Adipocyte (in vitro differentiated cells): Measurements from ENCODE around the gene KCNIP3.
"Not testable (repeated sequence)": the region's sequence is repeated elsewhere in the genome, so short reads cannot be mapped to it uniquely, and the experiment has no call there.

ENCODE experiments used
- DNase-seq: peaks from one replicate; pipeline ENCODE4 v3.0.0-alpha.2; 2015; ENCODE audit warnings: low read depth
- H3K27me3 ChIP-seq: replicated peaks from 2 replicates; pipeline ENCODE4 v1.7.0; 2013; ENCODE audit warnings: mild to moderate bottlenecking, low read length, moderate library complexity; ENCODE audit not compliant: control insufficient read depth, insufficient read depth
- H3K36me3 ChIP-seq: 2 replicates; pipeline ENCODE4 v1.7.0; 2013; ENCODE audit warnings: low read length, mild to moderate bottlenecking, moderate library complexity; ENCODE audit not compliant: control insufficient read depth, insufficient read depth, severe bottlenecking
- H3K4me1 ChIP-seq: 2 replicates; pipeline ENCODE4 v1.7.0; 2013; ENCODE audit warnings: mild to moderate bottlenecking, low read length, moderate library complexity; ENCODE audit not compliant: control insufficient read depth, insufficient read depth
- H3K4me3 ChIP-seq: 2 replicates; pipeline ENCODE4 v1.7.0; 2013; ENCODE audit warnings: mild to moderate bottlenecking, low read length, moderate library complexity
- H3K9ac ChIP-seq: 2 replicates; pipeline ENCODE4 v1.7.0; 2013; ENCODE audit warnings: mild to moderate bottlenecking, low read length, moderate library complexity
- H3K9me3 ChIP-seq: 2 replicates; pipeline ENCODE4 v1.7.0; 2013; ENCODE audit warnings: mild to moderate bottlenecking, low read length, moderate library complexity; ENCODE audit not compliant: control insufficient read depth

Gene KCNIP3

DNA sequence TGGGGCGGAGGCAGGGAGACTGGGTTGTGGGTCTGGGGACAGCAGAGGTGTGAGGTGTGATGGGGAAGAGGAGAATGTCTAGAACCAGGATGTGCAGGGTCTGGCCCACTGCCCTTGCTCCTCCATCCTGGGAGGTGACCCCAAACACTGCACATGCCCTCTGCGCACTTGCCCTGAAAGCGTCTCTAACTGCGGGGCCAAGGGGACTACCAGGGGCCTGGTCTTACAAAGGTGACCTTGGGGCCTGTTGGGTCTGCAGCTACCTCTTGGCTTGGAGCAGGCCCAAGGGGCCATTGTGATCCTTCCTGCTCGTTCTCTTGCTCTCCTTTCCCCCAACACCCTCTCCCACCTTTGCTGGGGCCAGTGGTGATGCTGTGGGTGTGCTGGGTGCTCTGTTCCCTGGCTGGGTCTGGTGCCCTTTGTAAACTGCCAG is 57.3 kb downstream of the KCNIP3 start:
- Histone ChIP-seq H3K4me3 (no peak overlapping the region), H3K27me3 (no peaks in the 10 kb centered on the region), H3K9me3 (no peaks in the 10 kb centered on the region), H3K9ac (no peak overlapping the region), H3K36me3 (no peaks in the 10 kb centered on the region), H3K4me1 (peaks cover 4% of the 10 kb centered on the region)
- no peak for DNase-seq

DNA sequence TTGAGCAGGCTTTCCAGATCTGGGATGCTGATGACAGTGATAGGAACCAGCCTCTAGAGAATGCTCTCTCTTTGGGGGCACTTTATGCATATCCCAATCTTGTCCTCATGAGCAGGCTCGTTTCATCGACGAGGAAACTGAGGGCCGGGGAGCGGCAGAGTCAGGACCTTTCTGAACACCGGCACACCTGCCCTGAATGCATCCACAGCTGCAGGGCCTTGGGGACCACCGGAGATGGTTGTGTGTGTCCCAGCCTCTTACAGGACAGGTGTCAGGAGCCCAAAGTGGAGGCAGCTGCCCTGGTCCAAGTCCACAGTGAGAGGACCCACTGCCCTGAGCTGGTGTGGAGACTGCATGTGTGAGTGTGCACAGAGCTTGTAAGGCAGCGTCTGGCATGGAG is 57.8 kb downstream of the KCNIP3 start:
- H3K36me3 ChIP-seq, result no peaks in the 10 kb centered on the region
- H3K27me3 ChIP-seq, result no peaks in the 10 kb centered on the region
- no peak for DNase-seq
- no peaks in the 10 kb centered on the region for H3K9me3 ChIP-seq
- peaks cover 5% of the 10 kb centered on the region for H3K4me1 ChIP-seq
- H3K9ac ChIP-seq, result no peak overlapping the region
- no peak overlapping the region for H3K4me3 ChIP-seq

DNA sequence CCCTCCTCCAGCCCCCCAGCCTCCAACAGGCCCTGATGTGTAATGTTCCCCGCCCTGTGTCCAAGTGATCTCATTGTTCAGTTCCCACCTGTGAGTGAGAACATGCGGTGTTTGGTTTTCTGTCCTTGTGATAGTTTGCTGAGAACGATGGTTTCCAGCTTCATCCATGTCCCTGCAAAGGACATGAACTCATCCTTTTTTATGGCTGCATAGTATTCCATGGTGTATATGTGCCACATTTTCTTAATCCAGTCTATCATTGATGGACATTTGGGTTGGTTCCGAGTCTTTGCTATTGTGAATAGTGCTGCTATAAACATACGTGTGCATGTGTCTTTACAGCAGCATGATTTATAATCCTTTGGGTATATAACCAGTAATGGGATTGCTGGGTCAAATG is 58.3 kb downstream of the KCNIP3 start:
- not testable (repeated sequence) for H3K4me1 ChIP-seq, H3K9me3 ChIP-seq, DNase-seq, H3K4me3 ChIP-seq, H3K27me3 ChIP-seq, H3K36me3 ChIP-seq, H3K9ac ChIP-seq

DNA sequence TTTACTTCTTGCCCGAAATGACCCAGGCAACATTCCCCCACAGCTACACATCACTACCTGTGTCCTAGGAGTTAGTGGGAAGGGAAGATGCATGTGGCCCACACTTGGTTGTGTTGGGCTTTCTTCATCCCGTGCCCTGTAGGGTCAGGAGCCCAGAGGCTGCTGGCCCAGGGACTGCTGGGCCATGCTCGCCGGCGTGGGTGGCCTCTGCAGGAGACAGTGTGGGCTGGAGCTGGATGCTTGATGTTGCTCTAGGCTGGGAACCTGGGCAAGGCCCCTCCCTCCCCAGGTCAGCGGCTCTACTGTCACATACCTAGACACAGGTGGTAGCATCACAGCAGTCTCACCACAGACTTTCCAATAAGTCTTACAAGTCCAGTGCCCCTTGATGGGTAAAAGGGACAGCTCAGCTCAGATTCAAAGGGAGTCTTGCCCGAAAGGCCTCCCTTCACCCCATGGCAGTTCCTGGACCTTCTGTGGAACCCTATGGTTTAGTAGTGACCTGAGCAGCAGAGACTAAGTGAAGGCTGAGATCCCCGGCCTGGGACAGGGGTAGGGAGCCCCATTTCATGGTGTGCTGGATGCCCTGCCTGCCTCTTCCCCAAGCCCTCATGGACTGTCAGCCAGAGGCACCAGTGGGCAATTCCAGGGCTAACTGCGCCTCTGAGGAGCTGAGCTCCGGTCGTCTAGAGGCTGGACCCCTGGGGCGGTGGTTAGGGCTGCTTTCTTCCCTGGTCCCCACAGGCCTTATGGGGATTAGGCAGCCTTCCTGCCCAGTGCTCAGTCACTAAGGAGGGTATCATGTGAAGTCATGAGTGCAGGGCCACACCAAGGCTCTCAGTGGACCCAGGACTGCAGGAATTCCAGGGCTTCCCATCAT is 59.9 kb downstream of the KCNIP3 start:
- Histone ChIP-seq H3K4me3 (no peak overlapping the region), H3K27me3 (no peaks in the 10 kb centered on the region), H3K9ac (no peak overlapping the region), H3K36me3 (no peaks in the 10 kb centered on the region), H3K9me3 (no peaks in the 10 kb centered on the region), H3K4me1 (peaks cover 5% of the 10 kb centered on the region)
- no peak for DNase-seq

DNA sequence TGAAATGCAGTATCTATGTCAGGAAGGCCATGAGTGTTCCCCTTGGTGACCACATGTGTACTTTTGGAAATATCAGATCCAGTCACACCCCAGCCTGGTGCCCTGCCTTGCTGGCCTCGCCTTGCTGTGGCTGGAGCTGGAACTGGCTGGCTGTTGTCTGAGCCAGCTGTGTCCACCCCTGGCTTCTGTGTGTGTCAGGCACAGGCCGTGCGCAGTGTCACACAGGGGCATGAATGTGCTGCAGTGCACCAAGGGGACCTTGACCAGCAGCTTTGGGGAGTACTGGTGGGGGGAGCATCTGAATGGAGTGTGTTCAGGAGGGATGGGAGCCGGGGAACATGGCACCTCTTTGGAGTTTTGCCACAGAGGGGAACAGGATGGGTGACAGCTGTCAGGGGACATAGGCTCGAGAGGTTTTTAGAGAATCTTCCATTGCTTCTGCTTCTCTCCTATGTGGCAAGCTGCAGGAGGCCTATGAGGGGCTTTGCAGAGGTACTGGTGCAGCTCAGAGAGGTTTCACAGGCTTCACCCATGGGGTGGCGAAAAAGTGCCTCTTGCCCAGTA is 60.7 kb downstream of the KCNIP3 start:
- H3K4me3 ChIP-seq, result no peak overlapping the region
- peaks cover 5% of the 10 kb centered on the region for H3K4me1 ChIP-seq
- no peaks in the 10 kb centered on the region for H3K9me3 ChIP-seq
- no peak overlapping the region for H3K9ac ChIP-seq
- no peak for DNase-seq
- H3K27me3 ChIP-seq, result no peaks in the 10 kb centered on the region
- H3K36me3 ChIP-seq, result no peaks in the 10 kb centered on the region

DNA sequence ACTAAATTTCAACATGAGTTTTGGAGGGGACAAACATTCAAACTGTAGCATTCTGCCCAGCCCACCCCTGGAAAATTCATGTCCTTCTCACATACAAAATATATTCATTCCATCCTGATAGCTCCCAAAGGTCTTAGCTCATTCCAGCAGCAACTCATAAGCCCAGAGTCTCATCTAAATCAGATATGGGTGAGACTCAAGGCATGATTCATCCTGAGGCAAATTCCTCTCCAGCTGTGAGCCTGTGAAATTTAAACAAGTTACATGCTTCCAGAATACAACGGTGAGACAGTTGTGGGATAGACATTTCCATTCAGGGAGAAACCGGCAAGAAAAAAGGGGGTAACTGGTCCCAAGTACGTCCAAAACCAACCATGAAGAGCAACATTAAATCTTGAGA is 61.9 kb downstream of the KCNIP3 start:
- no peak overlapping the region for H3K9ac ChIP-seq
- no peak overlapping the region for H3K4me3 ChIP-seq
- no peaks in the 10 kb centered on the region for H3K27me3 ChIP-seq
- H3K4me1 ChIP-seq, result peaks cover 5% of the 10 kb centered on the region
- DNase-seq, result peak; percentile 78
- H3K36me3 ChIP-seq, result no peaks in the 10 kb centered on the region
- no peaks in the 10 kb centered on the region for H3K9me3 ChIP-seq

DNA sequence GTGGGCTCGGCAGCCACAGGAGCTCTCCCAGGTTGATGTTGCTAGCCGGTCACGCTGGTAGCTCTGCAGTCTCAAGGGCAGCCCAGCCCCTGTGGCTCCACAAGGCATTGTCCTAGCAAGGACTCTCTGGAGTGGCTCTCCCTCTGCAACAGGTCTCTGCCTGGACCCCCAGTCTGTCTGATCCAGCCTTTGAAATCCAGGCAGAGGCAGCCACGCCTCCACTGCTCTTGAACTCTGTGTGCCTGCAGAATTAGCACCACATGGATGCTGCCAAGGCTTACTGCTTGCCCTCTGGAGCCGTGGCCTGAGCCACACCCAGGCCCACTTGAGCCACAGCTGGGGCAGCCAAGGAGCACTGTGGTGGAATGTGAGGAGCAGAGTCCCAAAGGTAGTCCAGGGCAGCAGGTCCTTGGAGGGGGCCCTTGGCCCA is 62.4 kb downstream of the KCNIP3 start:
- no peak for DNase-seq
- Histone ChIP-seq H3K27me3 (no peaks in the 10 kb centered on the region), H3K36me3 (no peaks in the 10 kb centered on the region), H3K9ac (no peak overlapping the region), H3K4me1 (peaks cover 5% of the 10 kb centered on the region), H3K9me3 (no peaks in the 10 kb centered on the region), H3K4me3 (no peak overlapping the region)

DNA sequence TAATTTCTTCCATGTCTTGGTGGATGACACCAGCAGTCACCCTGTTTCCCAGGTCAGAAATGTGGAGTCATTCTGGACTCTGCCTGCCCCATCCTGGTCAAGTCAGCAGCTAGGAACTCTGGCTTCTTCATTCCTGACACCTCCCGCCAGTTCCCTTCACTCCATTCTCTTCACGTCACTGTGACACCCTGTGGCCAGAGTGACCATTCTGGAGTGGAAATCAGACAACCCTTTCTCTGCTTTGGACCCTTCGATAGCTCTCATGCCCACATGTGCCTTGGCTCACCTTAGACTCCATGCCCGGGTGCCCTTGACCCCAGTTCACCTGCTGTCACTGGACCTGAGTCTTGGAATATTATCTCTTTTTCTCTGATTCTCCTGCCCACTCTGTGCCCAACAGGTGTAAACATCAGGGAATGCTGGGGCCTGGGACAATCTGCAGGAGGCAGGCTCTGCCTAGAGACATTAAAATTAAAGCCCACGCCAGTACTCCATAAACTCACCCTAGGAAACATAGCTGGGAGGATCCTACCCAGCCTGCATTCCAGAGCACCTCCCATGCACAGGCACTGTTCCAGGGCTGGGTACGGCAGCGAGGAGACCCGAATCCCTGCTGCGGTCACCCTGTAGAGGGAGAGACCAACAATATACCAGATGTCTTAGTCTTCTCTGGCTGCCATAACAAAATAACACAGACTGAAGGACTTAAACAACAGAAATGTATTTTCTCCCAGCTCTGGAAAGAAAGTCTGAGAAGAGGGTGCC is 64.3 kb downstream of the KCNIP3 start:
- H3K4me1 ChIP-seq, result peaks cover 5% of the 10 kb centered on the region
- H3K36me3 ChIP-seq, result no peaks in the 10 kb centered on the region
- no peak overlapping the region for H3K9ac ChIP-seq
- DNase-seq, result no peak
- H3K27me3 ChIP-seq, result no peaks in the 10 kb centered on the region
- no peaks in the 10 kb centered on the region for H3K9me3 ChIP-seq
- H3K4me3 ChIP-seq, result no peak overlapping the region

DNA sequence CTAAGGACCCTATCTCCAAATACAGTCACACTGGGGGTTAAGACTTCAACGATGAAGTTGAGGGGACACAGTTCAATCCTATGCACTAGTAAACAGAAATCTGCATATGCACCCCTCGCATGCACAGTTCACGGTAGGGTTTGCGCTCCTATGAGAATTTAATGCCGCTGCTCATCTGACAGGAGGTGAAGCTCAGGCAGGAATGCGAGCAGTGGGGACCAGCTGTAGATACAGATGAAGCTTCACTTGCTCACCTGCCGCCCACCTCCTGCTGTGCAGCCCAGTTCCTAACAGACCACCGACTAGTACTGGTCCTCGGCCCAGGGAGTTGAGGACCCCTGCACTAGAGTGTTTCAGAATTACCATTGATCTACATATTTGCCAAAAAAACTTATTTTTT is 65.3 kb downstream of the KCNIP3 start:
- Histone ChIP-seq H3K9ac (no peak overlapping the region), H3K9me3 (no peaks in the 10 kb centered on the region), H3K4me3 (no peak overlapping the region), H3K27me3 (no peaks in the 10 kb centered on the region), H3K36me3 (no peaks in the 10 kb centered on the region), H3K4me1 (peaks cover 5% of the 10 kb centered on the region)
- DNase-seq, result no peak

DNA sequence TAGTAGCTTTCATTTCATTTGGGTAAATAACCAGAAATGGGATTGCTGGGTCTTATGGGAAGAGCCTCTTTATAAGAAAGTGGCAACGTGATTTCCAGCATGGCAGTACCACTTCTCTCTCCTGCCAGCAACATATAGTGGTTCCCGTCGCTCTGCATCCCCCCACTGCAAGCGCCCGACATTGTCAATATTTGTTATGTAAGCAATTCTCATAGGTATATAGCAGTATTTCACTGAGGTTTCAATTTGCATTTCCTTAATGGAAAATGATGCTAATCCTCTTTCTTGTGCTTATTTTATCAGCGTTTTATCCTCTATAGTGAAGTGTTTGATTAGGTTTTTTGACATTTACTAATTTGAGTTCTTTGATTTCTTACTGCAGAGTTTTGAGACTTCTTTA is 69.4 kb downstream of the KCNIP3 start:
- no peak for DNase-seq
- H3K27me3 ChIP-seq, result no peaks in the 10 kb centered on the region
- no peaks in the 10 kb centered on the region for H3K36me3 ChIP-seq
- H3K9me3 ChIP-seq, result peaks cover 9% of the 10 kb centered on the region
- no peaks in the 10 kb centered on the region for H3K4me1 ChIP-seq
- H3K4me3 ChIP-seq, result no peak overlapping the region
- no peak overlapping the region for H3K9ac ChIP-seq

DNA sequence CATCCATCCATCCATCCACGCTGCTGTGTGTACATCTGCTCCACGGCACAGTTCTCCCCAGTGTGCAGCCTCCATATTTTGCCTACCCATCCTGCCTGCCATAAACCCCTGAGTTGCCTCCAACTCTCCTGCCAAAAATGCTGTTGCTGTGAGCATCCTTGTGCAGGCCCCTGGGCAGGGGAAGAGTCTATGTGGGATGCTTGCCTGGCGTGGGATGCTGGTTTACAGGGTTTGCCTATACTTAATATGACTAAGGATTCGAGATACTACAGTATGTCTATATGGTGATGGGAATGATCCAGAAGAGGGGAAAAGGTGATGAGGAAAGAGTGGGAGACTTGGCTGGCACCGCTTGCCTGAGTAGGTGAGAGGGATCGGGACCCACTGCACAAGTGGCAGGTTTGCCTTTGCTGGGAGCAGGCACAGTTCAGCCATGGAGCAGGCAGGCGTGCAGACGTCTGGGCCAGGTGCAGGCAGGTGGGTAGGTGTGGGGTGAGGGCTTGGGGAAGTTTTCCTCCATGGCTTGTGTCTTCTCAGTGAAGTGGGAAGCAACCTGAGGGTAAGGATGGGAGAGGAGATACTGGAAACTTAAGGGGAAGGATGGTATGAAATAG is 75.2 kb downstream of the KCNIP3 start:
- H3K9ac ChIP-seq, result no peak overlapping the region
- no peaks in the 10 kb centered on the region for H3K36me3 ChIP-seq
- no peak for DNase-seq
- H3K4me3 ChIP-seq, result no peak overlapping the region
- H3K4me1 ChIP-seq, result no peaks in the 10 kb centered on the region
- no peaks in the 10 kb centered on the region for H3K27me3 ChIP-seq
- H3K9me3 ChIP-seq, result peaks cover 9% of the 10 kb centered on the region
